Keratinocyte (primary cell): Measurements from ENCODE around the gene MRC2. TPM values are rescaled to one million over a fixed set of nuclear protein-coding genes. Genes with fewer than 3 reads are reported as not detected.
"Not testable (repeated sequence)": the region's sequence is repeated elsewhere in the genome, so short reads cannot be mapped to it uniquely, and the experiment has no call there.

Experiments
- DNase-seq: peaks from one replicate; pipeline ENCODE4 v3.0.0-alpha.2; 2011; ENCODE audit warnings: low read depth, missing footprints, low spot score
- FAIRE-seq: peaks from 2 replicates; lab custom pipeline; 2011; peaks lifted over from hg19 to GRCh38; lab: Jason Lieb, UNC
- H2AFZ ChIP-seq: 2 replicates; pipeline ENCODE4 v1.6.0; 2012; ENCODE audit warnings: low read length, control low read depth, inconsistent platforms; ENCODE audit not compliant: control insufficient read depth
- H3K27ac ChIP-seq: 2 replicates; pipeline ENCODE4 v1.5.1; 2011; ENCODE audit warnings: low read length; ENCODE audit not compliant: control insufficient read depth, insufficient read depth
- H3K27me3 ChIP-seq: 3 replicates; pipeline ENCODE4 v1.6.0; 2011; ENCODE audit warnings: low read length; ENCODE audit not compliant: control insufficient read depth, insufficient read depth; ENCODE audit errors: extremely low read depth
- H3K36me3 ChIP-seq, 2 experiments: 2 replicates in 1 of 2; 3 replicates in 1 of 2; pipeline ENCODE4 v1.5.1; 2011; ENCODE audit warnings: low read length in 2 of 2, mild to moderate bottlenecking in 1 of 2; ENCODE audit not compliant: control insufficient read depth in 2 of 2, insufficient read depth in 2 of 2; ENCODE audit errors: extremely low read depth in 1 of 2
- H3K4me1 ChIP-seq: 3 replicates; pipeline ENCODE4 v1.5.1; 2011; ENCODE audit warnings: low read length; ENCODE audit not compliant: control insufficient read depth, insufficient read depth; ENCODE audit errors: extremely low read depth
- H3K4me2 ChIP-seq: 3 replicates; pipeline ENCODE4 v1.6.0; 2011; ENCODE audit warnings: low read depth, low read length; ENCODE audit not compliant: control insufficient read depth, insufficient read depth; ENCODE audit errors: extremely low read depth
- H3K4me3 ChIP-seq, 3 experiments: fragments of 200-600 bp in 1 of 3; sonication (generic) in 1 of 3; 2 replicates in 2 of 3; 3 replicates in 1 of 3; pipeline ENCODE4 v1.5.1; 2011 to 2016; ENCODE audit warnings: low read length in 3 of 3, mild to moderate bottlenecking in 3 of 3, control low read depth in 2 of 3, inconsistent platforms in 1 of 3, low read depth in 1 of 3, mixed read lengths in 1 of 3, mixed run types in 1 of 3, moderate library complexity in 1 of 3; ENCODE audit not compliant: control insufficient read depth in 2 of 3, insufficient read depth in 2 of 3; ENCODE audit errors: extremely low read depth in 1 of 3
- H3K79me2 ChIP-seq: 2 replicates; pipeline ENCODE4 v1.6.0; 2012; ENCODE audit warnings: low read length; ENCODE audit not compliant: control insufficient read depth, insufficient read depth
- H3K9ac ChIP-seq: 3 replicates; pipeline ENCODE4 v1.6.0; 2011; ENCODE audit warnings: low read length; ENCODE audit not compliant: control insufficient read depth, insufficient read depth; ENCODE audit errors: extremely low read depth
- H3K9me1 ChIP-seq: 3 replicates; pipeline ENCODE4 v1.6.0; 2011; ENCODE audit warnings: low read length; ENCODE audit not compliant: control insufficient read depth, insufficient read depth; ENCODE audit errors: extremely low read depth
- H3K9me3 ChIP-seq: 2 replicates; pipeline ENCODE4 v1.5.1; 2012; ENCODE audit warnings: low read depth, low read length; ENCODE audit not compliant: control insufficient read depth
- H4K20me1 ChIP-seq: 3 replicates; pipeline ENCODE4 v1.6.0; 2011; ENCODE audit warnings: low read length; ENCODE audit not compliant: control insufficient read depth, insufficient read depth; ENCODE audit errors: extremely low read depth
- EZH2 ChIP-seq: IDR thresholded peaks from one replicate; pipeline ENCODE4 v1.6.1; 2012; ENCODE audit warnings: inconsistent platforms, mild to moderate bottlenecking, low read length, moderate library complexity
- dilution Hi-C: fragments of 300-500 bp; cut with MboI; formaldehyde crosslinking; loops from one replicate; pipeline ENCODE4 v1.7.0; 2020; ENCODE audit warnings: low sequenced_read_pairs; ENCODE audit not compliant: extremely low pct_ligation_motif_present
- polyA plus RNA-seq, 5 experiments: library from polyadenylated mRNA; depleted of rRNA in 3 of 5; stranded (reverse) in 3 of 5; stranded (forward) in 1 of 5; unstranded in 1 of 5; fragments of >200 nt; gene quantifications; 1 replicate in 1 of 5; 2 replicates in 3 of 5; 3 replicates in 1 of 5; pipeline versions ENCODE4 v1.2.1 to v1.2.3, GENCODE V29; 2011 to 2012; ENCODE audit warnings: missing spikeins in 2 of 5, low read depth in 1 of 5, low replicate concordance in 1 of 5
- TF ChIP-seq, protein P1 (sequence below), 3 experiments: IDR thresholded peaks in 1 of 3; conservative IDR thresholded peaks in 1 of 3; optimal IDR thresholded peaks in 1 of 3; 2 replicates in 2 of 3; 3 replicates in 1 of 3; pipeline versions ENCODE3 to v1.5.1; 2011; ENCODE audit warnings: low read length in 3 of 3, mild to moderate bottlenecking in 3 of 3, moderate library complexity in 2 of 3, control low read depth in 1 of 3, inconsistent platforms in 1 of 3; ENCODE audit not compliant: insufficient read depth in 2 of 3; ENCODE audit errors: extremely low read depth in 1 of 3

Gene MRC2
- polyA plus RNA-seq, 1 donor (not counting 4 experiments of a cell fraction or from before 2014, with no cell fraction given), result 14.0 TPM

DNA sequence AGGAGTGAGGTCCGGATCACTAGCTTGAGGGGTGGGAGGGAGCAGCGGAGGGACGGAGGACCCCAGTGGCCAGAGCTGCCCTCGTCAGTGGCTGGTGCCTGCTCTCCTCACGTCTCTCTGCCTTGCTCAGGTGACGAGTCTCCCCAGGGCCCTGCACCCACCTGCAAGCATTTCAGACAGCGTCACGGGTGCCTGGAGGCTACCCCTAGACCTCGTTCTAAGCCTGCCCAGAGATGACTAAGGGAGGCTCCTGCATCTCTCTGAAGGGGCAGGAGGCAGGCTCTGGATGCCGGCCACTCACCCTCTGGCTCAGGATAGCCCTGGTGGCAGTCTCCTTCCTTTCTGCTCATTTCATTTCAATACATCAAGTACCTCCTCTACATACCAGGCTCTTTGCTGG lies 68.8 kb downstream of the MRC2 start:
- H3K4me1 ChIP-seq, result peaks cover 21% of the 10 kb centered on the region
- no peak overlapping the region for H3K4me2 ChIP-seq
- H3K36me3 ChIP-seq, result peaks cover 0 to 3% of the 10 kb centered on the region in 2 experiments
- no peaks in the 10 kb centered on the region for H3K9me3 ChIP-seq
- no peak for TF ChIP-seq EZH2
- TF ChIP-seq, protein P1, sequence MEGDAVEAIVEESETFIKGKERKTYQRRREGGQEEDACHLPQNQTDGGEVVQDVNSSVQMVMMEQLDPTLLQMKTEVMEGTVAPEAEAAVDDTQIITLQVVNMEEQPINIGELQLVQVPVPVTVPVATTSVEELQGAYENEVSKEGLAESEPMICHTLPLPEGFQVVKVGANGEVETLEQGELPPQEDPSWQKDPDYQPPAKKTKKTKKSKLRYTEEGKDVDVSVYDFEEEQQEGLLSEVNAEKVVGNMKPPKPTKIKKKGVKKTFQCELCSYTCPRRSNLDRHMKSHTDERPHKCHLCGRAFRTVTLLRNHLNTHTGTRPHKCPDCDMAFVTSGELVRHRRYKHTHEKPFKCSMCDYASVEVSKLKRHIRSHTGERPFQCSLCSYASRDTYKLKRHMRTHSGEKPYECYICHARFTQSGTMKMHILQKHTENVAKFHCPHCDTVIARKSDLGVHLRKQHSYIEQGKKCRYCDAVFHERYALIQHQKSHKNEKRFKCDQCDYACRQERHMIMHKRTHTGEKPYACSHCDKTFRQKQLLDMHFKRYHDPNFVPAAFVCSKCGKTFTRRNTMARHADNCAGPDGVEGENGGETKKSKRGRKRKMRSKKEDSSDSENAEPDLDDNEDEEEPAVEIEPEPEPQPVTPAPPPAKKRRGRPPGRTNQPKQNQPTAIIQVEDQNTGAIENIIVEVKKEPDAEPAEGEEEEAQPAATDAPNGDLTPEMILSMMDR (optimal IDR thresholded peaks at IDR 0.05 in 1 of 3, IDR thresholded peaks at IDR 0.05 in 1 of 3, conservative IDR thresholded peaks at IDR 0.05 in 1 of 3; ENCODE audit: extremely low read depth in 1 of 3, insufficient read depth in 2 of 3, low read length in 3 of 3), result no peak
- H3K27me3 ChIP-seq, result no peaks in the 10 kb centered on the region
- no peak overlapping the region for H3K9ac ChIP-seq
- DNase-seq, result no peak
- H3K4me3 ChIP-seq, result no peak overlapping the region
- no peaks in the 10 kb centered on the region for H3K79me2 ChIP-seq
- no peak for FAIRE-seq
- no peaks in the 10 kb centered on the region for H3K9me1 ChIP-seq
- no peaks in the 10 kb centered on the region for H4K20me1 ChIP-seq
- H3K27ac ChIP-seq, result no peak overlapping the region
- dilution Hi-C loops, result no loop called here
- H2AFZ ChIP-seq, result no peak overlapping the region

DNA sequence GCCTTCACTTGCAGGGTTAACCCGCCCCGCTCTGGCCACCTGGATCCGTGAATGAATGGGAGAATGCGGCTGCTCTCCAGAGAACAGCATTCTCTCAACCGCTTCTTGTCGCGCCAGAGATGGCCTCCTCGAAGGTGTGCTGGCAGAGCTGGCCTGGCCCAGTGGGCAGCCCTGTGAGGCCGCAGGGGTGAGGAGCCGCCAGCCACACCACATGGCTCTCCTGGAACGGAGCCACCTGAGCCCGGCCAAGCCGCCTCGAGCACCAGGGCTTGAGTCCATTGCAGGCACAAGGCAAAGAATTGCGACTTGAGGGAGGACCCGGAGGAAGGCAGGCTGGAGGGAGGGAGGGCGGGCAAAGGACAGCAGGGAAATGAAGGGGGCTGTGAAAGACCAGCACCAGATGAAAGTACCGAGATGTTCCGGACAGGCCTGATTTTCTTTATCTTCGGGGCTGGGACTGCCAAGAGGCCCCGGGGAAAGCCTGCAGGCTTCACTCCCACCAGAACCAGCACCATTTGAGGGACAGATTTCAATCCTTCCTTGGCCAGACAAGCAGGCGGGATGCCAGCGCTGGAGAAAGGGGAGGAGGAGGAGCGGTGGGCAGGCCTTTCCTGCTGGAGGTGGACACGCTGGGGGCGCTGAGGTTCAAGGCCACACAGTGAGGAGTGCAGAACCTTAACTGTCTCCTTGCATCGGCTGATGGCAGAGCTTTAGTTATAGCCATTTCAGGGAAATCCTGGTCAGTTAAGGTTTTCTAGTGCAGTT lies 69.4 kb downstream of the MRC2 start:
- no peak overlapping the region for H3K4me2 ChIP-seq
- H3K27me3 ChIP-seq, result no peaks in the 10 kb centered on the region
- TF ChIP-seq EZH2, result no peak
- TF ChIP-seq, protein P1 (optimal IDR thresholded peaks at IDR 0.05 in 1 of 3, IDR thresholded peaks at IDR 0.05 in 1 of 3, conservative IDR thresholded peaks at IDR 0.05 in 1 of 3; ENCODE audit: extremely low read depth in 1 of 3, insufficient read depth in 2 of 3, low read length in 3 of 3), result no peak
- dilution Hi-C loops, result no loop called here
- no peak for FAIRE-seq
- no peaks in the 10 kb centered on the region for H3K9me1 ChIP-seq
- no peak overlapping the region for H3K9ac ChIP-seq
- H2AFZ ChIP-seq, result no peak overlapping the region
- peaks cover 21% of the 10 kb centered on the region for H3K4me1 ChIP-seq
- DNase-seq, result no peak
- no peaks in the 10 kb centered on the region for H3K79me2 ChIP-seq
- H4K20me1 ChIP-seq, result no peaks in the 10 kb centered on the region
- H3K4me3 ChIP-seq, result no peak overlapping the region
- H3K36me3 ChIP-seq, result peaks cover 0 to under 1% of the 10 kb centered on the region in 2 experiments
- H3K27ac ChIP-seq, result no peak overlapping the region
- H3K9me3 ChIP-seq, result no peaks in the 10 kb centered on the region

DNA sequence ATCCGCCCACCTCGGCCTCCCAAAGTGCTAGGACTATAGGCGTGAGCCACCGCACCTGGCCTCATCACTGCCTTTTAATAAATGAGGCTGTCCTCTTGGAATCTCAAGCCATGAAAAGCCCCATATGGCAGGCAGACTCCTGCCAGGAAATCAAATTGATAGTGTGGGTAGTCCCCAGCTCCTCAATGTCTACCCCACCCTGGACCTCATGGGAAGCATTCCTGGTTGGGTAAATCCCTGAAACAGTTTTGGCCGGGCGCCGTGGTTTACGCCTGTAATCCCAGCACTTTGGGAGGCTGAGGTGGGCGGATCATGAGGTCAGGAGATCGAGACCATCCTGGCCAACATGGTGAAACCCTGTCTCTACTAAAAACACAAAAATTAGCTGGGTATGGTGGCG lies 71.0 kb downstream of the MRC2 start:
- FAIRE-seq, H3K27ac ChIP-seq, dilution Hi-C loops, H3K9me1 ChIP-seq, H3K36me3 ChIP-seq, H4K20me1 ChIP-seq, H3K27me3 ChIP-seq, H3K4me3 ChIP-seq, H2AFZ ChIP-seq, H3K9me3 ChIP-seq, H3K79me2 ChIP-seq, H3K4me2 ChIP-seq, DNase-seq, H3K9ac ChIP-seq: not testable (repeated sequence)
- peaks cover 24% of the 10 kb centered on the region for H3K4me1 ChIP-seq
